HEK293 (cell line): ENCODE data around the gene TATDN2.

Source experiments
- CTCF ChIP-seq: fragments of 450-650 bp; formaldehyde crosslinking; IDR thresholded peaks from 2 replicates; pipeline ENCODE4 v1.5.1; 2016; ENCODE audit warnings: missing biosample characterization, missing genetic modification characterization
- OVOL3 ChIP-seq: fragments of 450-650 bp; formaldehyde crosslinking; IDR thresholded peaks from 2 replicates; pipeline ENCODE4 v1.5.1; 2016; ENCODE audit warnings: missing biosample characterization, missing genetic modification characterization
- ZBTB1 ChIP-seq: fragments of 450-650 bp; formaldehyde crosslinking; IDR thresholded peaks from 2 replicates; pipeline ENCODE4 v1.5.1; 2016; ENCODE audit warnings: missing biosample characterization, missing genetic modification characterization
- ZFP37 ChIP-seq: fragments of 450-650 bp; formaldehyde crosslinking; IDR thresholded peaks from 2 replicates; pipeline ENCODE4 v1.5.1; 2016; ENCODE audit warnings: missing biosample characterization, missing genetic modification characterization
- ZNF302 ChIP-seq: fragments of 450-650 bp; formaldehyde crosslinking; IDR thresholded peaks from 2 replicates; pipeline ENCODE4 v1.5.1; 2016; ENCODE audit warnings: missing biosample characterization, missing genetic modification characterization, low read depth
- ZNF521 ChIP-seq: fragments of 450-650 bp; formaldehyde crosslinking; IDR thresholded peaks from 2 replicates; pipeline ENCODE4 v1.5.1; 2017; ENCODE audit warnings: missing biosample characterization, mild to moderate bottlenecking, missing genetic modification characterization
- ZNF529 ChIP-seq: fragments of 450-650 bp; formaldehyde crosslinking; IDR thresholded peaks from 2 replicates; pipeline ENCODE4 v1.5.1; 2017; ENCODE audit warnings: missing genetic modification characterization, missing biosample characterization; ENCODE audit not compliant: insufficient replicate concordance
- ZNF530 ChIP-seq: fragments of 450-650 bp; formaldehyde crosslinking; IDR thresholded peaks from 2 replicates; pipeline ENCODE4 v1.5.1; 2016; ENCODE audit warnings: low read depth, missing biosample characterization, missing genetic modification characterization
- ZNF639 ChIP-seq: fragments of 450-650 bp; formaldehyde crosslinking; IDR thresholded peaks from 2 replicates; pipeline ENCODE4 v1.5.1; 2016; ENCODE audit warnings: missing biosample characterization, missing genetic modification characterization
- TF ChIP-seq, protein P1 (sequence below): fragments of 450-650 bp; formaldehyde crosslinking; IDR thresholded peaks from 2 replicates; pipeline ENCODE4 v1.5.1; 2016; ENCODE audit warnings: missing biosample characterization, missing genetic modification characterization, borderline replicate concordance
- TF ChIP-seq, protein P2 (sequence below): fragments of 450-650 bp; formaldehyde crosslinking; IDR thresholded peaks from 2 replicates; pipeline ENCODE4 v1.5.1; 2016; ENCODE audit warnings: missing biosample characterization, missing genetic modification characterization

DNA sequence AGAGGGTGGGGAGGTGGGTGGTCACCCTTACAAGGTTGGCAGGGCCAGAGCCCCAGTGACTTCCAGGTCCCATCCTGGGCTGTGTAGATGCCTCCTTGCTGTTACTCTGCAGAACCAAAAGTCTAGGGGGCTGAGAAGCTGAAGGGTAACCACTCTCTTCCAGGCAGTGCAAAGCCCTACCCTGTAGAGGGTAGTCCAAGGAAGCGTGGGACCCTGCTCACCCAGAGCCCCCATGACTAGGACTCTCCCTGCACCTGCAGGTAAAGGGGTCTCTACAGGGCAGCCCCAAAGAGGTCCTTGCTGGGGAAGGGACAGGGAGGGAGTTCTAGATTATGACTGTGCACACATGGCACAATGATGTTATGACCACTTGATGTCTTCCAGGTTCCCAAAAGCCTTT is 30.2 kb downstream of the TATDN2 start:
- TF ChIP-seq CTCF (tag by site-specific recombination) (no peak), ZNF529 (tag by site-specific recombination) (no peak), ZFP37 (no peak), OVOL3 (tag by site-specific recombination) (no peak), ZNF521 (no peak), ZNF639 (tag by site-specific recombination) (no peak), ZNF530 (tag by site-specific recombination) (no peak), ZNF302 (tag by site-specific recombination) (no peak), ZBTB1 (no peak)
- TF ChIP-seq, protein P1, sequence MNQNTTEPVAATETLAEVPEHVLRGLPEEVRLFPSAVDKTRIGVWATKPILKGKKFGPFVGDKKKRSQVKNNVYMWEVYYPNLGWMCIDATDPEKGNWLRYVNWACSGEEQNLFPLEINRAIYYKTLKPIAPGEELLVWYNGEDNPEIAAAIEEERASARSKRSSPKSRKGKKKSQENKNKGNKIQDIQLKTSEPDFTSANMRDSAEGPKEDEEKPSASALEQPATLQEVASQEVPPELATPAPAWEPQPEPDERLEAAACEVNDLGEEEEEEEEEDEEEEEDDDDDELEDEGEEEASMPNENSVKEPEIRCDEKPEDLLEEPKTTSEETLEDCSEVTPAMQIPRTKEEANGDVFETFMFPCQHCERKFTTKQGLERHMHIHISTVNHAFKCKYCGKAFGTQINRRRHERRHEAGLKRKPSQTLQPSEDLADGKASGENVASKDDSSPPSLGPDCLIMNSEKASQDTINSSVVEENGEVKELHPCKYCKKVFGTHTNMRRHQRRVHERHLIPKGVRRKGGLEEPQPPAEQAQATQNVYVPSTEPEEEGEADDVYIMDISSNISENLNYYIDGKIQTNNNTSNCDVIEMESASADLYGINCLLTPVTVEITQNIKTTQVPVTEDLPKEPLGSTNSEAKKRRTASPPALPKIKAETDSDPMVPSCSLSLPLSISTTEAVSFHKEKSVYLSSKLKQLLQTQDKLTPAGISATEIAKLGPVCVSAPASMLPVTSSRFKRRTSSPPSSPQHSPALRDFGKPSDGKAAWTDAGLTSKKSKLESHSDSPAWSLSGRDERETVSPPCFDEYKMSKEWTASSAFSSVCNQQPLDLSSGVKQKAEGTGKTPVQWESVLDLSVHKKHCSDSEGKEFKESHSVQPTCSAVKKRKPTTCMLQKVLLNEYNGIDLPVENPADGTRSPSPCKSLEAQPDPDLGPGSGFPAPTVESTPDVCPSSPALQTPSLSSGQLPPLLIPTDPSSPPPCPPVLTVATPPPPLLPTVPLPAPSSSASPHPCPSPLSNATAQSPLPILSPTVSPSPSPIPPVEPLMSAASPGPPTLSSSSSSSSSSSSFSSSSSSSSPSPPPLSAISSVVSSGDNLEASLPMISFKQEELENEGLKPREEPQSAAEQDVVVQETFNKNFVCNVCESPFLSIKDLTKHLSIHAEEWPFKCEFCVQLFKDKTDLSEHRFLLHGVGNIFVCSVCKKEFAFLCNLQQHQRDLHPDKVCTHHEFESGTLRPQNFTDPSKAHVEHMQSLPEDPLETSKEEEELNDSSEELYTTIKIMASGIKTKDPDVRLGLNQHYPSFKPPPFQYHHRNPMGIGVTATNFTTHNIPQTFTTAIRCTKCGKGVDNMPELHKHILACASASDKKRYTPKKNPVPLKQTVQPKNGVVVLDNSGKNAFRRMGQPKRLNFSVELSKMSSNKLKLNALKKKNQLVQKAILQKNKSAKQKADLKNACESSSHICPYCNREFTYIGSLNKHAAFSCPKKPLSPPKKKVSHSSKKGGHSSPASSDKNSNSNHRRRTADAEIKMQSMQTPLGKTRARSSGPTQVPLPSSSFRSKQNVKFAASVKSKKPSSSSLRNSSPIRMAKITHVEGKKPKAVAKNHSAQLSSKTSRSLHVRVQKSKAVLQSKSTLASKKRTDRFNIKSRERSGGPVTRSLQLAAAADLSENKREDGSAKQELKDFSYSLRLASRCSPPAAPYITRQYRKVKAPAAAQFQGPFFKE (tag by site-specific recombination): no peak
- TF ChIP-seq, protein P2, sequence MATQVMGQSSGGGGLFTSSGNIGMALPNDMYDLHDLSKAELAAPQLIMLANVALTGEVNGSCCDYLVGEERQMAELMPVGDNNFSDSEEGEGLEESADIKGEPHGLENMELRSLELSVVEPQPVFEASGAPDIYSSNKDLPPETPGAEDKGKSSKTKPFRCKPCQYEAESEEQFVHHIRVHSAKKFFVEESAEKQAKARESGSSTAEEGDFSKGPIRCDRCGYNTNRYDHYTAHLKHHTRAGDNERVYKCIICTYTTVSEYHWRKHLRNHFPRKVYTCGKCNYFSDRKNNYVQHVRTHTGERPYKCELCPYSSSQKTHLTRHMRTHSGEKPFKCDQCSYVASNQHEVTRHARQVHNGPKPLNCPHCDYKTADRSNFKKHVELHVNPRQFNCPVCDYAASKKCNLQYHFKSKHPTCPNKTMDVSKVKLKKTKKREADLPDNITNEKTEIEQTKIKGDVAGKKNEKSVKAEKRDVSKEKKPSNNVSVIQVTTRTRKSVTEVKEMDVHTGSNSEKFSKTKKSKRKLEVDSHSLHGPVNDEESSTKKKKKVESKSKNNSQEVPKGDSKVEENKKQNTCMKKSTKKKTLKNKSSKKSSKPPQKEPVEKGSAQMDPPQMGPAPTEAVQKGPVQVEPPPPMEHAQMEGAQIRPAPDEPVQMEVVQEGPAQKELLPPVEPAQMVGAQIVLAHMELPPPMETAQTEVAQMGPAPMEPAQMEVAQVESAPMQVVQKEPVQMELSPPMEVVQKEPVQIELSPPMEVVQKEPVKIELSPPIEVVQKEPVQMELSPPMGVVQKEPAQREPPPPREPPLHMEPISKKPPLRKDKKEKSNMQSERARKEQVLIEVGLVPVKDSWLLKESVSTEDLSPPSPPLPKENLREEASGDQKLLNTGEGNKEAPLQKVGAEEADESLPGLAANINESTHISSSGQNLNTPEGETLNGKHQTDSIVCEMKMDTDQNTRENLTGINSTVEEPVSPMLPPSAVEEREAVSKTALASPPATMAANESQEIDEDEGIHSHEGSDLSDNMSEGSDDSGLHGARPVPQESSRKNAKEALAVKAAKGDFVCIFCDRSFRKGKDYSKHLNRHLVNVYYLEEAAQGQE (tag by site-specific recombination): no peak
